GM12878 (cell line): Measurements from ENCODE around the gene IMPG2. TPM values are rescaled to one million over a fixed set of nuclear protein-coding genes. Genes with fewer than 3 reads are reported as not detected.
"Not testable (repeated sequence)": the region's sequence is repeated elsewhere in the genome, so short reads cannot be mapped to it uniquely, and the experiment has no call there.

ENCODE experiments used
- ATAC-seq: fragments of 200-7000 bp; cut with Tn5 transposase; 3 replicates; pipeline ENCODE4 v1.9.1; 2020; ENCODE audit warnings: mild to moderate bottlenecking, moderate library complexity
- BruUV-seq: library from RNA; stranded (reverse); fragments of 400-500 nt; replicated peaks from 2 replicates; lab custom pipeline; 2021; lab: Mats Ljungman, UMichigan
- CTCF ChIA-PET: fragments of 300-600 bp; sonication (Branson Sonifier 250); formaldehyde crosslinking; extraction: SDS; loops from one replicate; lab custom pipeline; 2021; ENCODE audit warnings: inconsistent platforms; lab: Yijun Ruan, JAX
- POLR2A ChIA-PET: fragments of 350-600 bp; formaldehyde crosslinking; extraction: SDS; loops from one replicate; lab custom pipeline; 2021; ENCODE audit warnings: inconsistent platforms; lab: Charles Lee
- RAD21 ChIA-PET: fragments of 300-600 bp; sonication (Branson Sonifier 250); formaldehyde crosslinking; loops from one replicate; lab custom pipeline; 2023; ENCODE audit warnings: antibody characterized with exemption; ENCODE audit not compliant: unreplicated experiment; lab: Charles Lee
- SMC1A ChIA-PET: fragments of 300-600 bp; sonication (Branson Sonifier 250); formaldehyde crosslinking; loops from one replicate; lab custom pipeline; 2023; ENCODE audit not compliant: unreplicated experiment, uncharacterized antibody; lab: Charles Lee
- DNase-seq: peaks from one replicate; pipeline ENCODE4 v3.0.0-alpha.2; 2011; ENCODE audit warnings: low read depth, low spot score
- FAIRE-seq: peaks from 3 replicates; lab custom pipeline; 2011; peaks lifted over from hg19 to GRCh38; lab: Jason Lieb, UNC
- H2AFZ ChIP-seq: 2 replicates; pipeline ENCODE4 v1.6.0; 2011; ENCODE audit warnings: low read depth, low read length, control low read depth; ENCODE audit not compliant: control insufficient read depth
- H3K27ac ChIP-seq: 2 replicates; pipeline ENCODE4 v1.5.1; 2011; ENCODE audit warnings: control low read depth; ENCODE audit not compliant: control insufficient read depth, insufficient read depth
- H3K27me3 ChIP-seq, 2 experiments: replicated peaks in 1 of 2; 2 replicates each; pipeline versions ENCODE4 v1.6.0 to v1.6.1; 2011; ENCODE audit warnings: low read length in 1 of 2; ENCODE audit not compliant: control insufficient read depth in 2 of 2, insufficient read depth in 2 of 2
- H3K36me3 ChIP-seq, 2 experiments: 2 replicates each; pipeline ENCODE4 v1.5.1; 2011; ENCODE audit warnings: low read length in 1 of 2; ENCODE audit not compliant: control insufficient read depth in 2 of 2, insufficient read depth in 2 of 2
- H3K4me1 ChIP-seq: 2 replicates; pipeline ENCODE4 v1.6.1; 2011; ENCODE audit warnings: mild to moderate bottlenecking, low read length, moderate library complexity, mixed read lengths; ENCODE audit not compliant: control insufficient read depth, insufficient read depth
- H3K4me2 ChIP-seq: 2 replicates; pipeline ENCODE4 v1.6.0; 2011; ENCODE audit warnings: control low read depth; ENCODE audit not compliant: control insufficient read depth, insufficient read depth
- H3K4me3 ChIP-seq: fragments of 200-600 bp; sonication (generic); 2 replicates; pipeline ENCODE4 v1.5.1; 2016
- H3K79me2 ChIP-seq: 2 replicates; pipeline ENCODE4 v1.6.0; 2011; ENCODE audit warnings: low read length; ENCODE audit not compliant: control insufficient read depth, insufficient read depth
- H3K9ac ChIP-seq: 2 replicates; pipeline ENCODE4 v1.8.0; 2011; ENCODE audit warnings: low read length, control low read depth, mixed read lengths; ENCODE audit not compliant: control insufficient read depth, insufficient read depth
- H3K9me3 ChIP-seq: replicated peaks from 3 replicates; pipeline ENCODE4 v1.5.1; 2011; ENCODE audit warnings: mild to moderate bottlenecking, low read length; ENCODE audit not compliant: control insufficient read depth, insufficient read depth
- H4K20me1 ChIP-seq: 2 replicates; pipeline ENCODE4 v1.6.0; 2011; ENCODE audit not compliant: control insufficient read depth, insufficient read depth
- CBX5 ChIP-seq: sonication (generic); IDR thresholded peaks from 2 replicates; pipeline ENCODE4 v1.6.1; 2016; ENCODE audit warnings: low read depth, moderate library complexity, mild to moderate bottlenecking, inconsistent platforms
- IKZF2 ChIP-seq, 2 experiments: fragments of 450-650 bp; IDR thresholded peaks; 2 replicates each; pipeline ENCODE4 v1.6.1; 2017; ENCODE audit warnings: mild to moderate bottlenecking in 2 of 2, moderate library complexity in 2 of 2
- RUNX3 ChIP-seq: IDR thresholded peaks from 2 replicates; pipeline ENCODE4 v1.6.1; 2012; ENCODE audit warnings: low read length, inconsistent platforms
- TCF7 ChIP-seq: IDR thresholded peaks from 2 replicates; pipeline ENCODE4 v1.6.1; 2014; ENCODE audit warnings: antibody characterized with exemption, borderline replicate concordance
- in situ Hi-C: fragments of 300-500 bp; cut with MboI; formaldehyde crosslinking; loops from 9 replicates; pipeline ENCODE4 v1.14.3; 2018; ENCODE audit warnings: mixed read lengths
- intact Hi-C: fragments of 100-400 bp; cut with micrococcal nuclease; formaldehyde crosslinking; loops from one replicate; pipeline ENCODE4 v1.14.2; 2022; ENCODE audit not compliant: unreplicated experiment
- polyA plus RNA-seq, 11 experiments: library from polyadenylated mRNA; depleted of rRNA in 4 of 11; unstranded in 6 of 11; stranded (reverse) in 5 of 11; fragments of >200 nt; fragmentation: Nextera tagmentation in 4 of 11; fragmentation: Illumina TruSeq in 1 of 11; extraction: Ambion mirVana in 4 of 11; extraction: Trizol in 1 of 11; gene quantifications; 1 replicate in 1 of 11; 2 replicates in 10 of 11; pipeline versions ENCODE4 v1.2.1 to v1.2.3, GENCODE V29; 2011 to 2016; ENCODE audit warnings: inconsistent platforms in 2 of 11, missing spikeins in 2 of 11, low read depth in 1 of 11
- total RNA-seq, 4 experiments: library from RNA; depleted of rRNA in 3 of 4; stranded (reverse); fragments of >200 nt in 3 of 4; fragmentation: Illumina TruSeq in 1 of 4; extraction: Trizol in 1 of 4; gene quantifications; 2 replicates each; pipeline versions ENCODE4 v1.2.1 to v1.2.3, GENCODE V29; 2013 to 2021
- TF ChIP-seq, protein P1 (sequence below): IDR thresholded peaks from 2 replicates; pipeline ENCODE4 v1.6.1; 2011; ENCODE audit warnings: borderline replicate concordance, low read depth, mild to moderate bottlenecking, moderate library complexity, mixed read lengths, low read length; ENCODE audit not compliant: insufficient read depth; ENCODE audit errors: extremely low read length
- TF ChIP-seq, protein P2 (sequence below): fragments of 450-650 bp; IDR thresholded peaks from 2 replicates; pipeline ENCODE4 v1.6.1; 2016; ENCODE audit warnings: mild to moderate bottlenecking, moderate library complexity, borderline replicate concordance

The IMPG2 gene
- total and polyA plus RNA-seq, 10 of the 15 experiments (the other 5 are each of a cell fraction or from before 2014, with no cell fraction given), result under 0.01 to 0.17 (median 0.10) TPM; not detected in 3

DNA sequence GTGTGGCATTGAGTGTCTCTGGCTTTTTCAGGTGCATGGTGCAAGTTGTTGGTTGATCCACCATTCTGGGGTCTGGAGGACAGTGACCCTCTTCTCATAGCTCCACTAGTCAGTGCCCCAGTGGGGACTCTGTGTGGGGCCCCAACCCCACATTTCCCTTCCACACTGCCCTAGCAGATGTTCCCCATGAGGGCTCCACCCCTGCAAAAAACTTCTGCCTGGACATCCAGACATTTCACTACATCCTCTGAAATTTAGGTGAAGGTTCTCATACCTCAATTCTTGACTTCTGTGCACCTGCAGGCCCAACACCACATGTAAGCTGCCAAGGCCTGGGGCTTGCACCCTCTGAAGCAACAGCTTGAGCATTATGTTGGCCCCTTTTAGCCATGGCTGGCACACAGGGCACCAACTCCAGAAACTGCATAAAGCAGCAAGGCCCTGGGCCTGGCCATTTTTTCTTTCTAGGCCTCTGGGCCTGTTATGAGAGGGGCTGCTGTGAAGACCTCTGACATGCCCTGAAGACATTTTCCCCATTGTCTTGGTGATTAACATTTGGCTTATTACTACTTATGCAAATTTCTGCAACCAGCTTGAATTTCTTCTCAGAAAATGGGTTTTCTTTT lies 12.1 kb downstream of the IMPG2 start:
- H3K4me3 ChIP-seq, FAIRE-seq, DNase-seq, H2AFZ ChIP-seq, H3K9ac ChIP-seq, H3K4me1 ChIP-seq, in situ Hi-C loops, H3K9me3 ChIP-seq, H3K4me2 ChIP-seq, SMC1A ChIA-PET, H3K79me2 ChIP-seq, POLR2A ChIA-PET, intact Hi-C loops, CTCF ChIA-PET, BruUV-seq, H3K27ac ChIP-seq, RAD21 ChIA-PET, ATAC-seq, H3K27me3 ChIP-seq, H4K20me1 ChIP-seq, H3K36me3 ChIP-seq: not testable (repeated sequence)
- peak; percentile 92 for TF ChIP-seq CBX5

DNA sequence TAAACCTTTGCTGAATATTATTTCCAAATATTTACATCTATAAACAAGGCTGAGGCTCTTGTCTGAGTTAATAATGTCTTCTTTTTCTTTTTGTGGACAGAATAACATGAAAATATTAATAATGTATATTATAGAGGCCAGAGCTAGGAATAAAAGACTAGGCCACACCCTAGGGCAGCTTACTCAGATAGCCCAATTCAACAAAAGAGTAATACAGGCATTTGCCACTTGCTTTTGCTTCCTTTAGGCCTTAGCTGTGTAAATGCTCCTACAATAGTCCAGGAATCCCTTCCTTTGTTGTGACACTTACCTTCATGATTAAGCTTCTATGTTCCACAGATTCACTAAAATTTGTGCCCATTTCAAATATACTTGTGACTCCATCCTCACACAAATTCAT lies 16.5 kb downstream of the IMPG2 start:
- BruUV-seq, result no TSS peak
- no peak for ATAC-seq
- in situ Hi-C loops, result no loop called here
- H3K4me3 ChIP-seq, result no peak overlapping the region
- H3K9ac ChIP-seq, result no peak overlapping the region
- H3K36me3 ChIP-seq, result no peaks in the 10 kb centered on the region
- ChIA-PET CTCF (no interaction called here), SMC1A (interaction anchor here (1.0 kb wide), 1 partner anchor 21 kb away, joined by 3 read pairs; no protein-coding TSS in a partner anchor), RAD21 (interaction anchor here (0.6 kb wide), 1 partner anchor 381 kb away, joined by 5 read pairs; no protein-coding TSS in a partner anchor), POLR2A (no interaction called here)
- intact Hi-C loops, result no loop called here
- no peak overlapping the region for H2AFZ ChIP-seq
- H3K27ac ChIP-seq, result no peak overlapping the region
- no peaks in the 10 kb centered on the region for H3K4me1 ChIP-seq
- no peak overlapping the region for H3K4me2 ChIP-seq
- H4K20me1 ChIP-seq, result no peaks in the 10 kb centered on the region
- H3K9me3 ChIP-seq, result no peaks in the 10 kb centered on the region; the same call in 2 of the 3 replicates
- H3K79me2 ChIP-seq, result no peaks in the 10 kb centered on the region
- no peaks in the 10 kb centered on the region for H3K27me3 ChIP-seq
- DNase-seq, result no peak
- TF ChIP-seq TCF7 (no peak), RUNX3 (no peak), IKZF2 (IDR thresholded peaks at IDR 0.05) (no peak), CBX5 (no peak)
- TF ChIP-seq, protein P1, sequence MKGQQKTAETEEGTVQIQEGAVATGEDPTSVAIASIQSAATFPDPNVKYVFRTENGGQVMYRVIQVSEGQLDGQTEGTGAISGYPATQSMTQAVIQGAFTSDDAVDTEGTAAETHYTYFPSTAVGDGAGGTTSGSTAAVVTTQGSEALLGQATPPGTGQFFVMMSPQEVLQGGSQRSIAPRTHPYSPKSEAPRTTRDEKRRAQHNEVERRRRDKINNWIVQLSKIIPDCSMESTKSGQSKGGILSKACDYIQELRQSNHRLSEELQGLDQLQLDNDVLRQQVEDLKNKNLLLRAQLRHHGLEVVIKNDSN, result no peak
- TF ChIP-seq, protein P2, sequence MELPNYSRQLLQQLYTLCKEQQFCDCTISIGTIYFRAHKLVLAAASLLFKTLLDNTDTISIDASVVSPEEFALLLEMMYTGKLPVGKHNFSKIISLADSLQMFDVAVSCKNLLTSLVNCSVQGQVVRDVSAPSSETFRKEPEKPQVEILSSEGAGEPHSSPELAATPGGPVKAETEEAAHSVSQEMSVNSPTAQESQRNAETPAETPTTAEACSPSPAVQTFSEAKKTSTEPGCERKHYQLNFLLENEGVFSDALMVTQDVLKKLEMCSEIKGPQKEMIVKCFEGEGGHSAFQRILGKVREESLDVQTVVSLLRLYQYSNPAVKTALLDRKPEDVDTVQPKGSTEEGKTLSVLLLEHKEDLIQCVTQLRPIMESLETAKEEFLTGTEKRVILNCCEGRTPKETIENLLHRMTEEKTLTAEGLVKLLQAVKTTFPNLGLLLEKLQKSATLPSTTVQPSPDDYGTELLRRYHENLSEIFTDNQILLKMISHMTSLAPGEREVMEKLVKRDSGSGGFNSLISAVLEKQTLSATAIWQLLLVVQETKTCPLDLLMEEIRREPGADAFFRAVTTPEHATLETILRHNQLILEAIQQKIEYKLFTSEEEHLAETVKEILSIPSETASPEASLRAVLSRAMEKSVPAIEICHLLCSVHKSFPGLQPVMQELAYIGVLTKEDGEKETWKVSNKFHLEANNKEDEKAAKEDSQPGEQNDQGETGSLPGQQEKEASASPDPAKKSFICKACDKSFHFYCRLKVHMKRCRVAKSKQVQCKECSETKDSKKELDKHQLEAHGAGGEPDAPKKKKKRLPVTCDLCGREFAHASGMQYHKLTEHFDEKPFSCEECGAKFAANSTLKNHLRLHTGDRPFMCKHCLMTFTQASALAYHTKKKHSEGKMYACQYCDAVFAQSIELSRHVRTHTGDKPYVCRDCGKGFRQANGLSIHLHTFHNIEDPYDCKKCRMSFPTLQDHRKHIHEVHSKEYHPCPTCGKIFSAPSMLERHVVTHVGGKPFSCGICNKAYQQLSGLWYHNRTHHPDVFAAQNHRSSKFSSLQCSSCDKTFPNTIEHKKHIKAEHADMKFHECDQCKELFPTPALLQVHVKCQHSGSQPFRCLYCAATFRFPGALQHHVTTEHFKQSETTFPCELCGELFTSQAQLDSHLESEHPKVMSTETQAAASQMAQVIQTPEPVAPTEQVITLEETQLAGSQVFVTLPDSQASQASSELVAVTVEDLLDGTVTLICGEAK, result no peak
- TF ChIP-seq, all 136 proteins: peak for 0
- no peak for FAIRE-seq
